A549 (cell line): ENCODE data around the gene KCNH4. TPM values are rescaled to one million over a fixed set of nuclear protein-coding genes. Genes with fewer than 3 reads are reported as not detected.

ENCODE experiments used
- ATAC-seq, 2 experiments: fragments of 200-7000 bp in 1 of 2; fragments of >200 bp in 1 of 2; cut with Nextera tagmentation in 1 of 2; cut with Tn5 transposase in 1 of 2; 3 replicates each; pipeline versions ENCODE4 v1.8.0 to v1.9.1; 2018 to 2020; ENCODE audit warnings: mild to moderate bottlenecking in 1 of 2, moderate library complexity in 1 of 2
- CTCF ChIA-PET: fragments of 300-600 bp; sonication (Branson Sonifier 250); formaldehyde crosslinking; extraction: SDS; loops from one replicate; lab custom pipeline; 2021; ENCODE audit warnings: antibody characterized with exemption, inconsistent platforms; lab: Yijun Ruan, JAX
- POLR2A ChIA-PET: fragments of 350-600 bp; formaldehyde crosslinking; extraction: SDS; loops from one replicate; lab custom pipeline; 2021; ENCODE audit warnings: antibody characterized with exemption, inconsistent platforms; lab: Yijun Ruan, JAX
- DNase-seq, 2 experiments: peaks; one replicate each; pipeline versions ENCODE4 v3.0.0 to v3.0.0-alpha.2; 2011 to 2016; ENCODE audit warnings: low read depth in 1 of 2, low spot score in 1 of 2
- FAIRE-seq: peaks from 2 replicates; lab custom pipeline; 2011; peaks lifted over from hg19 to GRCh38; lab: Jason Lieb, UNC
- H3K27ac ChIP-seq, 2 experiments: fragments of >200 bp; sonication (Bioruptor Twin); formaldehyde crosslinking; 3 replicates each; pipeline ENCODE4 v1.5.1; 2016 to 2017
- H3K4me1 ChIP-seq: fragments of >200 bp; sonication (Bioruptor Twin); formaldehyde crosslinking; 3 replicates; pipeline ENCODE4 v1.6.1; 2016
- H3K4me2 ChIP-seq: fragments of >200 bp; sonication (Bioruptor Twin); formaldehyde crosslinking; 3 replicates; pipeline ENCODE4 v1.6.1; 2016
- H3K4me3 ChIP-seq: fragments of >200 bp; sonication (Bioruptor Twin); formaldehyde crosslinking; 3 replicates; pipeline ENCODE4 v1.5.1; 2016
- H3K9me3 ChIP-seq: fragments of >200 bp; sonication (Bioruptor Twin); formaldehyde crosslinking; 3 replicates; pipeline ENCODE4 v1.6.1; 2016
- CHD4 ChIP-seq: fragments of 200-600 bp; sonication (generic); IDR thresholded peaks from 2 replicates; pipeline ENCODE4 v1.6.1; 2016; ENCODE audit warnings: antibody characterized with exemption, mild to moderate bottlenecking, borderline replicate concordance
- EHMT2 ChIP-seq: fragments of 200-600 bp; sonication (generic); IDR thresholded peaks from 2 replicates; pipeline ENCODE4 v1.6.1; 2016; ENCODE audit warnings: antibody characterized with exemption, low read depth, mild to moderate bottlenecking, moderate library complexity
- HEYL ChIP-seq: fragments of 250-450 bp; sonication (Bioruptor Pico); IDR thresholded peaks from 2 replicates; pipeline ENCODE4 v1.8.0; 2021; ENCODE audit warnings: mild to moderate bottlenecking, moderate library complexity
- JUNB ChIP-seq: fragments of >200 bp; sonication (Bioruptor Twin); formaldehyde crosslinking; IDR thresholded peaks from 2 replicates; pipeline ENCODE4 v1.6.1; 2016
- KDM1A ChIP-seq: fragments of 200-600 bp; sonication (generic); IDR thresholded peaks from 2 replicates; pipeline ENCODE4 v1.6.1; 2016; ENCODE audit warnings: low read depth, mild to moderate bottlenecking
- MAFK ChIP-seq: fragments of 450-650 bp; IDR thresholded peaks from 2 replicates; pipeline ENCODE4 v1.6.1; 2014; ENCODE audit not compliant: partially characterized antibody
- NFE2L2 ChIP-seq: fragments of 150-350 bp; conservative IDR thresholded peaks from 2 replicates; pipeline ENCODE4 v1.6.1; 2014; ENCODE audit warnings: low read length
- POLR2A ChIP-seq: IDR thresholded peaks from 2 replicates; pipeline ENCODE4 v1.6.1; 2012; ENCODE audit warnings: mild to moderate bottlenecking, low read length
- RAD21 ChIP-seq, 2 experiments: fragments of >200 bp in 1 of 2; sonication (Bioruptor Twin) in 1 of 2; formaldehyde crosslinking in 1 of 2; IDR thresholded peaks in 1 of 2; conservative IDR thresholded peaks in 1 of 2; 2 replicates in 1 of 2; 3 replicates in 1 of 2; pipeline ENCODE4 v1.6.1; 2012 to 2018; ENCODE audit warnings: inconsistent platforms in 1 of 2
- ZFP36 ChIP-seq: fragments of 450-650 bp; IDR thresholded peaks from 2 replicates; pipeline ENCODE4 v1.6.1; 2014; ENCODE audit warnings: borderline replicate concordance; ENCODE audit not compliant: partially characterized antibody
- ZSCAN20 ChIP-seq: fragments of 250-450 bp; sonication (Bioruptor Pico); IDR thresholded peaks from 2 replicates; pipeline ENCODE4 v1.8.0; 2022; ENCODE audit warnings: mild to moderate bottlenecking, moderate library complexity
- WGBS: methylation state at CpG from one replicate; pipeline ENCODE4 v1.1.6; 2017; ENCODE audit errors: missing lambda C conversion rate; 5-methylcytosine and 5-hydroxymethylcytosine counted together
- polyA plus RNA-seq, 4 experiments: library from polyadenylated mRNA; depleted of rRNA in 3 of 4; stranded (reverse); fragments of >200 nt; fragmentation: RNase III in 1 of 4; extraction: RNeasy Plus Mini Kit Qiagen cat#74134 plus additional on column Dnase treatment in 1 of 4; gene quantifications; 2 replicates in 3 of 4; 3 replicates in 1 of 4; pipeline ENCODE4 v1.2.3, GENCODE V29; 2011 to 2017
- TF ChIP-seq, protein P1 (sequence below): fragments of 450-650 bp; IDR thresholded peaks from 2 replicates; pipeline ENCODE4 v1.6.1; 2014; ENCODE audit warnings: antibody characterized with exemption
- TF ChIP-seq, protein P2 (sequence below): fragments of 250-450 bp; sonication (Bioruptor Pico); IDR thresholded peaks from 2 replicates; pipeline ENCODE4 v1.5.0; 2020; ENCODE audit warnings: low read depth, mild to moderate bottlenecking, moderate library complexity
- TF ChIP-seq, protein P3 (sequence below): fragments of >200 bp; sonication (Bioruptor Twin); formaldehyde crosslinking; IDR thresholded peaks from 3 replicates; pipeline ENCODE4 v1.5.1; 2016
- TF ChIP-seq, protein P4 (sequence below): IDR thresholded peaks from 2 replicates; pipeline ENCODE4 v1.6.1; 2012; ENCODE audit warnings: low read depth, borderline replicate concordance
- TF ChIP-seq, protein P5 (sequence below): fragments of >200 bp; sonication (Bioruptor Twin); formaldehyde crosslinking; IDR thresholded peaks from 2 replicates; pipeline ENCODE4 v1.6.1; 2016
- TF ChIP-seq, protein P6 (sequence below): fragments of 150-350 bp; IDR thresholded peaks from 2 replicates; pipeline ENCODE4 v1.6.1; 2014; ENCODE audit warnings: low read depth, mild to moderate bottlenecking, low read length

KCNH4 gene
- polyA plus RNA-seq, 2 of the 4 experiments (the other 2 are of a cell fraction), result 0.25 to 0.37 TPM

DNA sequence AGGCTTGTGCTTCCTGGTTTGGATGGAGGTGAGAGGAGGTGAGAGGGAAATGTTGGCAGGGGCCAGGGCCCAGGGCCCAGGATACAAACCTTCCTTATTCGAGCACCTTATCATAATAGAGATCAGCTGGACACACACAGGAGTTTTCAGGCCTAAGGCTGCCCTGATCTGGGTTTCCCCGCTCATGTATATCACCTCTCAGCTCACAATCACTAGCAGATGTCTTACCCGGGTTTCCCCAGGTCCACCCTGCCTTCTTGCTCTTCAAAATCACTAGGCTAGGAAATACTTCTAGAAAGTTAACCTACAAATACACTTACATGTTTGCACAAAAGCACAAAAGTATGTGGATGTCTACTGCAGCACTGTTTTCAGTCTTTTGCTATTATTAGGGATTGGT, 54.1 kb downstream of the KCNH4 start:
- DNase-seq (no peak), FAIRE-seq (no peak), ATAC-seq (no peak)
- TF ChIP-seq, protein P1, sequence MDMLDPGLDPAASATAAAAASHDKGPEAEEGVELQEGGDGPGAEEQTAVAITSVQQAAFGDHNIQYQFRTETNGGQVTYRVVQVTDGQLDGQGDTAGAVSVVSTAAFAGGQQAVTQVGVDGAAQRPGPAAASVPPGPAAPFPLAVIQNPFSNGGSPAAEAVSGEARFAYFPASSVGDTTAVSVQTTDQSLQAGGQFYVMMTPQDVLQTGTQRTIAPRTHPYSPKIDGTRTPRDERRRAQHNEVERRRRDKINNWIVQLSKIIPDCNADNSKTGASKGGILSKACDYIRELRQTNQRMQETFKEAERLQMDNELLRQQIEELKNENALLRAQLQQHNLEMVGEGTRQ, result no peak
- POLR2A ChIA-PET, result no interaction called here
- 71% methylated on average over 3 of the region's 3 CpGs for WGBS
- no peaks in the 10 kb centered on the region for H3K4me1 ChIP-seq
- H3K27ac ChIP-seq, result no peak overlapping the region
- CTCF ChIA-PET, result interaction anchor here (1.9 to 8.1 kb wide), 4 partner anchors 7 to 164 kb away, joined by 4 to 84 read pairs (median 6); partner anchors contain the start of gene KAT2A
- no peak overlapping the region for H3K4me2 ChIP-seq
- H3K9me3 ChIP-seq, result no peaks in the 10 kb centered on the region
- no peak overlapping the region for H3K4me3 ChIP-seq

DNA sequence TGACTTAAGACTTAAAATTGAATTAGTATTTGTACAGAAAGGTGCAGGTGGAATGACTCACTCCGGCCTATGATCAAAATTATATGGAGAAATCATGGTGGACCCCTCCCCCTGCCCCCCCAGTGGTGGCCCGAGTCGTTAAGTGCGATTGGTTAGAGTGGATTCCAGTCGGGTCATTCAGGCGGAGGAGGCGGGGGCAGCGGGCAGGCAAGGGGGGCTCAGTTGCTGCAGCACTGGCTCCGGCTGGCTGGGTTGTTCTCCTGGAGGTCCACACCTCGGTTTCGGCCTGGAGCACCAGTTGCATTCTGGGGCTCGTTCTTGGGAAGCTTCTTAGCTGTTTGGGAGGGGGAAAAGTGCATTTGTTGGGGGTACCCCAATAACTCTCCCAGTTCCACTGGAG, 55.4 kb downstream of the KCNH4 start:
- 92% methylated on average over 12 of the region's 12 CpGs for WGBS
- POLR2A ChIA-PET, result no interaction called here
- FAIRE-seq (no peak), DNase-seq (no peak), ATAC-seq (no peak)
- TF ChIP-seq ZFP36 (no peak), EHMT2 (no peak), HEYL (no peak), NFE2L2 (no peak), JUNB (no peak), MAFK (no peak), POLR2A (no peak), ZSCAN20 (CRISPR knock-in tag) (no peak), KDM1A (no peak), CHD4 (no peak)
- TF ChIP-seq, protein P2, sequence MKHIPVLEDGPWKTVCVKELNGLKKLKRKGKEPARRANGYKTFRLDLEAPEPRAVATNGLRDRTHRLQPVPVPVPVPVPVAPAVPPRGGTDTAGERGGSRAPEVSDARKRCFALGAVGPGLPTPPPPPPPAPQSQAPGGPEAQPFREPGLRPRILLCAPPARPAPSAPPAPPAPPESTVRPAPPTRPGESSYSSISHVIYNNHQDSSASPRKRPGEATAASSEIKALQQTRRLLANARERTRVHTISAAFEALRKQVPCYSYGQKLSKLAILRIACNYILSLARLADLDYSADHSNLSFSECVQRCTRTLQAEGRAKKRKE (CRISPR knock-in tag), result no peak
- TF ChIP-seq, protein P3, sequence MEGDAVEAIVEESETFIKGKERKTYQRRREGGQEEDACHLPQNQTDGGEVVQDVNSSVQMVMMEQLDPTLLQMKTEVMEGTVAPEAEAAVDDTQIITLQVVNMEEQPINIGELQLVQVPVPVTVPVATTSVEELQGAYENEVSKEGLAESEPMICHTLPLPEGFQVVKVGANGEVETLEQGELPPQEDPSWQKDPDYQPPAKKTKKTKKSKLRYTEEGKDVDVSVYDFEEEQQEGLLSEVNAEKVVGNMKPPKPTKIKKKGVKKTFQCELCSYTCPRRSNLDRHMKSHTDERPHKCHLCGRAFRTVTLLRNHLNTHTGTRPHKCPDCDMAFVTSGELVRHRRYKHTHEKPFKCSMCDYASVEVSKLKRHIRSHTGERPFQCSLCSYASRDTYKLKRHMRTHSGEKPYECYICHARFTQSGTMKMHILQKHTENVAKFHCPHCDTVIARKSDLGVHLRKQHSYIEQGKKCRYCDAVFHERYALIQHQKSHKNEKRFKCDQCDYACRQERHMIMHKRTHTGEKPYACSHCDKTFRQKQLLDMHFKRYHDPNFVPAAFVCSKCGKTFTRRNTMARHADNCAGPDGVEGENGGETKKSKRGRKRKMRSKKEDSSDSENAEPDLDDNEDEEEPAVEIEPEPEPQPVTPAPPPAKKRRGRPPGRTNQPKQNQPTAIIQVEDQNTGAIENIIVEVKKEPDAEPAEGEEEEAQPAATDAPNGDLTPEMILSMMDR, result no peak
- TF ChIP-seq, protein P4, sequence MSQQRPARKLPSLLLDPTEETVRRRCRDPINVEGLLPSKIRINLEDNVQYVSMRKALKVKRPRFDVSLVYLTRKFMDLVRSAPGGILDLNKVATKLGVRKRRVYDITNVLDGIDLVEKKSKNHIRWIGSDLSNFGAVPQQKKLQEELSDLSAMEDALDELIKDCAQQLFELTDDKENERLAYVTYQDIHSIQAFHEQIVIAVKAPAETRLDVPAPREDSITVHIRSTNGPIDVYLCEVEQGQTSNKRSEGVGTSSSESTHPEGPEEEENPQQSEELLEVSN, result no peak
- TF ChIP-seq, protein P5, sequence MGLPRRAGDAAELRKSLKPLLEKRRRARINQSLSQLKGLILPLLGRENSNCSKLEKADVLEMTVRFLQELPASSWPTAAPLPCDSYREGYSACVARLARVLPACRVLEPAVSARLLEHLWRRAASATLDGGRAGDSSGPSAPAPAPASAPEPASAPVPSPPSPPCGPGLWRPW, result no peak
- H3K4me1 ChIP-seq, result peaks cover 5% of the 10 kb centered on the region
- H3K9me3 ChIP-seq, result no peaks in the 10 kb centered on the region
- CTCF ChIA-PET, result interaction anchor here (0.9 to 1.9 kb wide), 3 partner anchors 8 to 56 kb away, joined by 3 to 6 read pairs (median 5); no protein-coding TSS in a partner anchor
- no peak overlapping the region for H3K4me2 ChIP-seq
- no peak overlapping the region for H3K27ac ChIP-seq
- H3K4me3 ChIP-seq, result no peak overlapping the region

DNA sequence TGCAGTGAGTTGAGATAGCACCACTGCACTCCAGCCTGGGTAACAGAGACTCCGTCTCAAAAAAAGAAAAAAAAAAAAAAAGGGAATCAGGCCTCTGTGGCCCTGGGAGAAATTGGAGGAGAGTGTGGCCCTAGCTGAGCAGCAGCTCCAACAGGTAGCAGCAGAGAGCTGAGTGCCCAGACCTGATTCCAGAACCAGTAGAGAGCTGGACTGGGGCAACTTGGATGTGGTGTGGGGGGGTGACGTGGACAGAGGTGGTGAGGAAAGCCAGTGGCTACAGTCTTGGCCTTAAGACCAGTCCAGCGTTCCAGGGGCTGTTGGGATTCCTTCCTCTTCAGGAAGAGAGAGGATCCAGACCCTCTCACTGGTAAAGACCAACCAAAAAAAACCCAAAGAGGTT, 56.7 kb downstream of the KCNH4 start:
- H3K9me3 ChIP-seq, result no peaks in the 10 kb centered on the region
- no peak overlapping the region for H3K4me2 ChIP-seq
- no peak overlapping the region for H3K27ac ChIP-seq
- H3K4me3 ChIP-seq, result no peak overlapping the region
- H3K4me1 ChIP-seq, result peaks cover 13% of the 10 kb centered on the region
- POLR2A ChIA-PET, result no interaction called here
- 87% methylated on average over 3 of the region's 3 CpGs for whole genome bisulfite sequencing
- DNase-seq (no peak), ATAC-seq (no peak), FAIRE-seq (no peak)
- TF ChIP-seq RAD21 (conservative IDR thresholded peaks at IDR 0.05 in 1 of 2, IDR thresholded peaks at IDR 0.05 in 1 of 2), result peak in 1 of 2 experiments; percentile 10; a peak in 1 of 5 replicates
- TF ChIP-seq, protein P3, result no peak; the same call in 2 of the 3 replicates
- TF ChIP-seq, protein P6, sequence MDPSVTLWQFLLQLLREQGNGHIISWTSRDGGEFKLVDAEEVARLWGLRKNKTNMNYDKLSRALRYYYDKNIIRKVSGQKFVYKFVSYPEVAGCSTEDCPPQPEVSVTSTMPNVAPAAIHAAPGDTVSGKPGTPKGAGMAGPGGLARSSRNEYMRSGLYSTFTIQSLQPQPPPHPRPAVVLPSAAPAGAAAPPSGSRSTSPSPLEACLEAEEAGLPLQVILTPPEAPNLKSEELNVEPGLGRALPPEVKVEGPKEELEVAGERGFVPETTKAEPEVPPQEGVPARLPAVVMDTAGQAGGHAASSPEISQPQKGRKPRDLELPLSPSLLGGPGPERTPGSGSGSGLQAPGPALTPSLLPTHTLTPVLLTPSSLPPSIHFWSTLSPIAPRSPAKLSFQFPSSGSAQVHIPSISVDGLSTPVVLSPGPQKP, result no peak
- CTCF ChIA-PET, result interaction anchor here (0.6 to 39.5 kb wide), 8 partner anchors 8 to 161 kb away, joined by 3 to 658 read pairs (median 3); partner anchors contain the start of genes DNAJC7 and NKIRAS2
